HL-60 (cell line): ENCODE results near the gene EPN1.
A peak's percentile ranks its signal among the peaks of the same experiment; 100 is the strongest.

Source experiments
- DNase-seq, 2 experiments: peaks; one replicate each; pipeline ENCODE4 v3.0.0-alpha.2; 2010 to 2020; ENCODE audit warnings: low read depth in 1 of 2, low spot score in 1 of 2
- H3K27ac ChIP-seq: fragments of 250-450 bp; sonication (Bioruptor Pico); replicated peaks from 2 replicates; pipeline ENCODE4 v1.5.1; 2020; ENCODE audit warnings: mild to moderate bottlenecking, moderate library complexity
- H3K27me3 ChIP-seq: fragments of 250-450 bp; sonication (Bioruptor Pico); 2 replicates; pipeline ENCODE4 v1.5.1; 2021; ENCODE audit warnings: mild to moderate bottlenecking, moderate library complexity; ENCODE audit not compliant: insufficient read depth, poor library complexity, severe bottlenecking
- H3K4me3 ChIP-seq: replicated peaks from 2 replicates; pipeline ENCODE4 v1.5.1; 2011; ENCODE audit warnings: mild to moderate bottlenecking, control low read depth, low read length; ENCODE audit not compliant: insufficient read depth
- GABPA ChIP-seq: IDR thresholded peaks from 2 replicates; pipeline ENCODE4 v1.6.1; 2012; ENCODE audit warnings: low read depth
- POLR2AphosphoS5 ChIP-seq: IDR thresholded peaks from 2 replicates; pipeline ENCODE4 v1.6.1; 2012; ENCODE audit warnings: low read depth
- SPI1 ChIP-seq: IDR thresholded peaks from 2 replicates; pipeline ENCODE4 v1.6.1; 2012; ENCODE audit warnings: low read depth, mild to moderate bottlenecking, borderline replicate concordance
- TF ChIP-seq, protein P1 (sequence below): IDR thresholded peaks from one replicate; pipeline ENCODE4 v1.5.1; 2011; ENCODE audit warnings: low read length, control low read depth, inconsistent platforms; ENCODE audit not compliant: insufficient read depth
- TF ChIP-seq, protein P2 (sequence below): IDR thresholded peaks from 2 replicates; pipeline ENCODE4 v1.6.1; 2012; ENCODE audit warnings: low read depth; ENCODE audit not compliant: insufficient replicate concordance

Gene EPN1

GRCh38 chr19:55637534-55637933 is 37.5 kb upstream of the EPN1 start:
- no peaks in the 10 kb centered on the region for H3K27me3 ChIP-seq
- H3K27ac ChIP-seq: no peak overlapping the region
- TF ChIP-seq POLR2AphosphoS5 (no peak; the same call in 1 of the 2 replicates), SPI1 (no peak), GABPA (no peak)
- TF ChIP-seq, protein P1, sequence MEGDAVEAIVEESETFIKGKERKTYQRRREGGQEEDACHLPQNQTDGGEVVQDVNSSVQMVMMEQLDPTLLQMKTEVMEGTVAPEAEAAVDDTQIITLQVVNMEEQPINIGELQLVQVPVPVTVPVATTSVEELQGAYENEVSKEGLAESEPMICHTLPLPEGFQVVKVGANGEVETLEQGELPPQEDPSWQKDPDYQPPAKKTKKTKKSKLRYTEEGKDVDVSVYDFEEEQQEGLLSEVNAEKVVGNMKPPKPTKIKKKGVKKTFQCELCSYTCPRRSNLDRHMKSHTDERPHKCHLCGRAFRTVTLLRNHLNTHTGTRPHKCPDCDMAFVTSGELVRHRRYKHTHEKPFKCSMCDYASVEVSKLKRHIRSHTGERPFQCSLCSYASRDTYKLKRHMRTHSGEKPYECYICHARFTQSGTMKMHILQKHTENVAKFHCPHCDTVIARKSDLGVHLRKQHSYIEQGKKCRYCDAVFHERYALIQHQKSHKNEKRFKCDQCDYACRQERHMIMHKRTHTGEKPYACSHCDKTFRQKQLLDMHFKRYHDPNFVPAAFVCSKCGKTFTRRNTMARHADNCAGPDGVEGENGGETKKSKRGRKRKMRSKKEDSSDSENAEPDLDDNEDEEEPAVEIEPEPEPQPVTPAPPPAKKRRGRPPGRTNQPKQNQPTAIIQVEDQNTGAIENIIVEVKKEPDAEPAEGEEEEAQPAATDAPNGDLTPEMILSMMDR: no peak
- TF ChIP-seq, protein P2, sequence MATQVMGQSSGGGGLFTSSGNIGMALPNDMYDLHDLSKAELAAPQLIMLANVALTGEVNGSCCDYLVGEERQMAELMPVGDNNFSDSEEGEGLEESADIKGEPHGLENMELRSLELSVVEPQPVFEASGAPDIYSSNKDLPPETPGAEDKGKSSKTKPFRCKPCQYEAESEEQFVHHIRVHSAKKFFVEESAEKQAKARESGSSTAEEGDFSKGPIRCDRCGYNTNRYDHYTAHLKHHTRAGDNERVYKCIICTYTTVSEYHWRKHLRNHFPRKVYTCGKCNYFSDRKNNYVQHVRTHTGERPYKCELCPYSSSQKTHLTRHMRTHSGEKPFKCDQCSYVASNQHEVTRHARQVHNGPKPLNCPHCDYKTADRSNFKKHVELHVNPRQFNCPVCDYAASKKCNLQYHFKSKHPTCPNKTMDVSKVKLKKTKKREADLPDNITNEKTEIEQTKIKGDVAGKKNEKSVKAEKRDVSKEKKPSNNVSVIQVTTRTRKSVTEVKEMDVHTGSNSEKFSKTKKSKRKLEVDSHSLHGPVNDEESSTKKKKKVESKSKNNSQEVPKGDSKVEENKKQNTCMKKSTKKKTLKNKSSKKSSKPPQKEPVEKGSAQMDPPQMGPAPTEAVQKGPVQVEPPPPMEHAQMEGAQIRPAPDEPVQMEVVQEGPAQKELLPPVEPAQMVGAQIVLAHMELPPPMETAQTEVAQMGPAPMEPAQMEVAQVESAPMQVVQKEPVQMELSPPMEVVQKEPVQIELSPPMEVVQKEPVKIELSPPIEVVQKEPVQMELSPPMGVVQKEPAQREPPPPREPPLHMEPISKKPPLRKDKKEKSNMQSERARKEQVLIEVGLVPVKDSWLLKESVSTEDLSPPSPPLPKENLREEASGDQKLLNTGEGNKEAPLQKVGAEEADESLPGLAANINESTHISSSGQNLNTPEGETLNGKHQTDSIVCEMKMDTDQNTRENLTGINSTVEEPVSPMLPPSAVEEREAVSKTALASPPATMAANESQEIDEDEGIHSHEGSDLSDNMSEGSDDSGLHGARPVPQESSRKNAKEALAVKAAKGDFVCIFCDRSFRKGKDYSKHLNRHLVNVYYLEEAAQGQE: no peak
- no peak for DNase-seq
- H3K4me3 ChIP-seq: no peak overlapping the region

DNA sequence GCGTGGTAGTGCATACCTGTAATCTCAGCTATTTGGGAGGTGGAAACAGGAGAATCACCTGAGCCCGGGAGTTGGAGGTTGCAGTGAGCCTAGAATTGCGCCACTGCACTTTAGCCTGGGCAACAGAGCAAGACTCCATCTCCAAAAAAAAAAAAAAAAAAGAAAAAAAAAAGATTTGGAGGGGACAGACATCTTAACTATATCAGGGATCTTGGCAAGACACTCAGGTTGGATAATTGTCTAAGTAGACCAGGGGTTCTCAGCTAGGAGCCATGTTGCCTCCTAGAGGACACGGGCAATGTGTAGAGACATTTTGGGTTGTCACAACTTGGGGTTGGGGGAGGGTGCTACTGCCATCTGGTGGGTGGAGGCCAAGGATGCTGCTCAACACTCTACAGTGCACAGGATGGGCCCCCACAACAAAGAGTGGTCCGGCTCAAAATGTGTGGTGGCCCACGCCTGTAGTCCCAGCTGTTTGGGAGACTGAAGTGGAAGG is 36.1 kb upstream of the EPN1 start:
- no peak overlapping the region for H3K27ac ChIP-seq
- no peak overlapping the region for H3K4me3 ChIP-seq
- no peaks in the 10 kb centered on the region for H3K27me3 ChIP-seq
- TF ChIP-seq, protein P2: no peak
- TF ChIP-seq, protein P1: peak; percentile 31
- peak in 1 of 2 experiments; percentile 76 for DNase-seq

DNA sequence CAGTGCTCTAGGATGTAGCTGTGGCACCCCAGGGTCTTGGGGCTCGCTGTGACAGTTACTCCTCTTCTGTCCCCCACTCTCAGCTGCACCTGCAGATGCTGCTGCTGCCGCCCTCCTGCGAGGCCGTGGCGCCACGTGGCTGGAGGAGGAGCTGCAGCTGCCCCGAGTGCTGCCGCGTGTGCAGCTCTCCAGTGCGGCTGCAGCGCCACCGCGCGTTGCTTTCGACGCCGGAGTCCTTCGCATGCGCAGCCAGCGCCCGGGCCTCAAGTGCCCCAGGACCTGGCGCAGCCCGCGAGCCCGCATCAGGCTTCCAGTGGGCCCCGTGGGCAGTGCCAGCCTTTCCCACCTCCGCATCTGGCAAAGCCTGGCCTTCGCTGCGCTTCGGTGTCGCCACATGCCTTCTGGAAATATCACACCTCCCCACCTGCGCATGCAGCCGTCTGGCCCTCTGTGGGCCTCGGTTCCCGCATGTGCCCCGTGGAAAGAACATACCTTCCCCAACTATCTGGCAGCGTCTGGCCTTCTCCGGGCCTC is 34.9 kb upstream of the EPN1 start:
- DNase-seq: peak in 1 of 2 experiments; percentile 44
- peak overlapping the region; percentile 91 for H3K4me3 ChIP-seq
- H3K27ac ChIP-seq: peak overlapping the region; percentile 79

More for the DNA sequence above, 34.9 kb upstream of the EPN1 start:
- H3K27me3 ChIP-seq: no peaks in the 10 kb centered on the region
- TF ChIP-seq, protein P2: no peak
- peak; percentile 60 for TF ChIP-seq POLR2AphosphoS5
